CD4-positive, alpha-beta T cell treated with Interleukin-10 for 1 hour (primary cell): ENCODE measurements around the gene TCOF1.
A peak's percentile ranks its signal among the peaks of the same experiment; 100 is the strongest.

ENCODE experiments used
- DNase-seq: peaks from one replicate; pipeline ENCODE4 v3.0.0-alpha.2; 2020

TCOF1 gene

GRCh38 chr5:150393096-150393645 lies 35.7 kb downstream of the TCOF1 start:
- no peak for DNase-seq

DNA sequence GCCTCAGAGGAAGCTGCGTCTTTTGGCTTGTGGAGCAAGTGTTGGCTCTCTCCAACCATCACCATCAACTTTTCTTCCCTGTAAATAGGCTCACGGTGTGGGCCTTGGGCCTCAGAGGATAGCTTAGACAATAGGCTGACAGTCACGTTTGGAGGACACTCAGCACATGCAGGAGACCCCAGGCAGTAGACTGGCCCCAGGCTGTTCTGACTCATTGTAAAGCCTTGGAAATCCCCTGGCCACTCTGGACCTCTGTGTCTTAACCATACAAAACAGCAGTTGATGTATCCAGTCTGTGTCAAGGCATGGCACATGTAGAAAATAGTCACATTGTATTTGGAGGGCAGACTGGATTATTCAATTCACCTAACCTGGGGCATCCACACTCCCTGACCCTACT lies 36.6 kb downstream of the TCOF1 start:
- DNase-seq = no peak

DNA sequence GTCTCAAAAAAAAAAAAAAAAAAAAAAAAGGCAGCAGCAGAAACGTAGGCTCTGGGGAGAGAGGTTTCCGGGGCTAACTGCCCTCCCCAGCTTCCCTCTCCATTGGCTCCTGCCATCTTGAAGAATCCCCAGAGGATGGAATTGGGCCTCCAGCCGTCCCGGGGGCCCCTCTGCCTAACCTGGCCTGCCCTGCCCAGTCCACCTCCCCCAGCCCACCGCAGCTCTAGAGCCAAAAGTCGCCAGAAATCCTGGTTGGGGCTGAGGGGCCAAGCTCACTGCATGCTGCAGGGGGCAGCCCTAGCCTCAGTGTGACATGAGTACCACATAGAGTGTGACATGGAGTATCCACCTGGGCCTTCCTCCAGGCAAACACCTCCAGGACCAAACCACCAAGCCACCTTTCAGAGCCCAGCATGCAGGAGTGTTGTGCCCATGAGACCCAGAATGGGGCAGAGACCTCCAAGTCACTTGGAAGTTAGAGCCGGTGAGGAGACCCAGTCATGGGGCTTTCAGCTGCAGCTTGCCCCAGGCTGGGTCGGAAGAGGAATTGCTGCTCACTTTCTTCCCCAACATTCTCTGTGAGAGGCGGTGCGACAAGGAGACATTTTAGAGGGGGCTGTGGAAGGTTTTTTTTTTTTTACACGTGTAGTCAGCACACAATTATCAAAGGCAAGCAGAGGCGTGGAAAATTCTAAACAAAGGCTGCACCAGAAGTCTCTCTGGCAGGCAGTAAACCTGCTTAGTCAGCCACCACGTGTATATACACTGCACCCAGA lies 37.6 kb downstream of the TCOF1 start:
- DNase-seq = no peak

DNA sequence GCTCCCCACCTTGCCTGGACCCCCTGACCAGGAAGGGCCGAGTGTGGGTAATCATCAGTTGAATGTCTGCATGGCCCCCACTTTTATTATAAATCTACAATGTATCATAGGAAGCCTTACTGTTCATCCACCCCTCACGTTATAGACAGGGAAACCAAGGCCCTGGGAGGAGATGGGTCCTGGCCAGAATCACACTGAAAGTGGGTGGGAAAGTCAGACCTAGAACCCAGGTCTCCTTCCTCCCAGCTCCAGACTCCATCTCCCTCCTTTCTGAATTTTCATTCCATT lies 38.1 kb downstream of the TCOF1 start:
- no peak for DNase-seq

DNA sequence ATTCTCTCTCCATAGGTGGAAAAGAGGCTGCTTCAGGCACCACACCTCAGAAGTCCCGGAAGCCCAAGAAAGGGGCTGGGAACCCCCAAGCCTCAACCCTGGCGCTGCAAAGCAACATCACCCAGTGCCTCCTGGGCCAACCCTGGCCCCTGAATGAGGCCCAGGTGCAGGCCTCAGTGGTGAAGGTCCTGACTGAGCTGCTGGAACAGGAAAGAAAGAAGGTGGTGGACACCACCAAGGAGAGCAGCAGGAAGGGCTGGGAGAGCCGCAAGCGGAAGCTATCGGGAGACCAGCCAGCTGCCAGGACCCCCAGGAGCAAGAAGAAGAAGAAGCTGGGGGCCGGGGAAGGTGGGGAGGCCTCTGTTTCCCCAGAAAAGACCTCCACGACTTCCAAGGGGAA lies 38.8 kb downstream of the TCOF1 start:
- no peak for DNase-seq

DNA sequence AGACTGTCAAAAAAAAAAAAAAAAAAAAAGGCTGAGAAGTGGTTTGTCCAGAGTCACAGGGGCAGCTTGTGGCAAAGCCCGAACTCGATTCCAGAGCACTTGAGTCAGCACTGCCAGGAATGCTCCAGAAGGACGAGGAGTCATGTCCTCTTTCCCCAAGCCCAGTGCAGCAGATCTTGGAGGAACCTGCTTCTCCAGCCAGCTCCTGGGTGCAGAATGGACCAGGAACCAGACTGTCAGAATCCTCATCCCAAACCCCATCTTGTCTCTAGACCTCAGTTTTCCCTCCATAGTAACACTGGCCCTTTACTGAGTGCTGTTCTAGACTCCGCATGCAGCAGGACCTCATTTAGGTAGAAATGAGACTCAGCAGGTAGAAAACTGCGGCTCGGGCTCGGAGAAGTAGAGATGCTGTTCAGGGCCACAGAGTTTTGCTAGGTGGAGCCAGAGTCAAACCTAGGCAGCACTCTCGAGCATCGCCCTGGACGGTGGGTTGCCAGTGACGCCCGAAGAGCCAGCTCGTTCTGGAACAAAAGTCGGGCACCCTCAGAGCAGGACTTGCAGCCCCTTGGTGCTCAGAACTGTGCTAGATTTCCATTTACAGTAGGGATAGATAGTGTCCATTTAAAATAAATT lies 39.8 kb downstream of the TCOF1 start:
- DNase-seq = no peak

GRCh38 chr5:150397782-150398721 lies 40.6 kb downstream of the TCOF1 start:
- no peak for DNase-seq

DNA sequence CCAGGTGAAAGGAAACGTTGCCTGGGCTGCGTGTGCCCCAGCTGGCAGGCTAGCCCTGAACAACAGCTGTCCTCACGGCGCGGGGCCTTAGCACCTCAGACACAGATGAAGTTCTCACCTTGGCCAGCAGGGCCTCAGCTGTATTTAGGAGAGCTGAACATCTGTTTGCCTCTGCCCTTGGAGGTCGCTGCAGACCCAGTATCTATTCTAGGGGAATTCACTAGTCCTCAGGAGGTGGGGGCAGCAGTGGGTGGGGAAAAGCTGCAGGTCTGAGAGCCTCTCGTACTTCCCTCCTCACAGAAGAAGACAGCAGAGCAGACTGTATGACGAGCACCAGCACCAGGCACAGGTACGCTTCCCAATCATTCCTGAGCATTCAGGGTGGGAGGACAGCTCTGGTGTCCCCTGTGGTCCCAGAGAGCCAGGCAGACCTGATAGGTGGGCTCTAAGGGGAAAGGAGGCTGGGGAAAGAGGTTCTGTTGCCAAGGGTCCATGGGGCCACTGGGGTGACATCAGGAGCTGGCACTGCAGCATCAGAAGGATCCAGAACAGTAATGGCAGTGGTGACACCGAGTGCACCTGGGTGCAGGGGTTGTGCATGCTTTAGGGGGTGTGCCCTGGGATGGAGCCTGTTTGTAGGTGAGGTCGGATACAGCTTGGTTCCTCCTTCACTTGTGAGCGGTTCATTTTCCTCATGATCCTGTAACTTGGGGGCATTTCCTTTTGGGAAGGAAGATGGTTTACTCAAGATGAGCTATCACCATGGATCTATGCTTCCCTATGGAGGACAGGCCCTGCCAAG lies 41.4 kb downstream of the TCOF1 start:
- peak; percentile 62 for DNase-seq

- DNase-seq = peak; percentile 50
Measured at GRCh38 chr5:150399524-150400211, 42.2 kb downstream of the TCOF1 start.

DNA sequence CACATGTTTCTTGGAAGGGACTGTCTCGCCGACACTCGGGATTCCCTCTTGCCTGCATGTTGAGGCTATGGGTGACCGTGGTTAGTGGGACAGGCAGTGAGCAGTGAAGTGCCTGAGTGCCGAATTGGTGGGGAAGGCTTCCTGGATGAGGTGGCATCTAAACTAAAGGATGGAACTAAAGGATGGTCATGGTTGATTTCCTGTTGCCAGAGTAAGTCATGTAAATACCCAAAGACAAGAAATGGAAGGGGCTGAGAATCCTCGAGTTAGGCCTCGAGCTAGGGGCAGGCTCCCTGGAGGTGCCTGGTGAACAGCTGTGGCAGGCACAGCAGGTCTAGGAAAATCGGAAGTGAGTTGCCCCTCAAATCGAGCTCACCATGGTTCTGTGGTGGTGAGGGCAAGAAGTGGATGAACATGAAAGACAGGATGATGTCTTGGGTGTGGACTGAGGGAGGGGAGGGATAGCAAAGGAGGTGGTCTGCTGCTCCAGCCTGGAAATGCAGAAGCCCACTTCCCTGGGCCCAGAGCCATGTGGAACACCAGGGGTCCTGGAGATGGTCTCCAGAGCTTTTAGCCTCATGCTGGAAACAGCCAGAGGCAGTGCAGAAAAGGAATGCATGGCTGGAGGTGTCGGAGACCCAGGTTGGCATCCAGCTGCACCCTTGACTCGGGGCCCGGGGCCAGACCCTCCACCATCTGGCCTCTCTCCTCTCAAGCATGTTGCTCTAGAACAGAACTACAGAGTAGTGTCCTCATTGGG lies 43.0 kb downstream of the TCOF1 start:
- no peak for DNase-seq

- no peak for DNase-seq
Measured at GRCh38 chr5:150401076-150401375, 43.5 kb downstream of the TCOF1 start.

DNA sequence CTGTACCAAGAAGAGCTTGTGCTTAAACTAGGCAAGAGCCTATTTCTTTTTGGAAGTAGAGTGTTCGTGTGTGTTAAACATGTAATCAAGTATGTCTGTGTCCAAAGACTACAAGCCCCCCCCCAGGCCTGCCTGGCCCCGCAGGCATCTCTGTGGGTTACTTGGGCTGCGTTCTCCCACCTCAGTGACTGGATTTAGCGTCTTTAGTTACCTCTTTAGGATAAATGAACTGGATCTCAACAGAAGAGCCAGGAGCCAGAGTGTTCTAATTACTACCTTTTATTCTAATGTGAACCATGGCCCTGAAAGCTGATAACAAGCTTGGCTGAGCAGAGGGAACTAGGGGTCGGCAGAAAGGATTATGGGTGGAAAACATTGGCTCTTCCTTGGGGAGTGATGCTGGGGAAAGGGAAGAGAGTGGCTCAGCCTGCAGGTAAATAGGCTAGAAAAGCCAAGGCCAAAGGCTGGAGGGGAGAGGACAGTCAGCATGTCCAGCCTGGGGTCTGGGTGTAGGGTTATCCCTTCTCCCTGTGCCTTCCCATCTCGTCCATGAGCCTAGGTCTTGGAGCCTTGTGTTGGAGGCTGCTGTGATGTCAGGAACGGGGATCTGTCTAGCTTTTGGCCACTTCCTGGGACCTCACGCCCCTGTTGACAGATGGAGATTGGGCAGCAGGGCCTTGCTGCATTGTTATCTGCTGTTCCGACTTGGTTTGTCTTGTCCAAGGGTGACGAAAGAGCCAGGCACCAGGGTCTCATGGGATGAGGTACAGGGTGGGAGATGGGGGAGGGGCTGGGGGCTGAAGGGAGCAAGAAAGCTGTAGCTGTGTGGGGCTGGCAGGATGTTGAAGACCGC lies 44.1 kb downstream of the TCOF1 start:
- peak; percentile 15 for DNase-seq

DNA sequence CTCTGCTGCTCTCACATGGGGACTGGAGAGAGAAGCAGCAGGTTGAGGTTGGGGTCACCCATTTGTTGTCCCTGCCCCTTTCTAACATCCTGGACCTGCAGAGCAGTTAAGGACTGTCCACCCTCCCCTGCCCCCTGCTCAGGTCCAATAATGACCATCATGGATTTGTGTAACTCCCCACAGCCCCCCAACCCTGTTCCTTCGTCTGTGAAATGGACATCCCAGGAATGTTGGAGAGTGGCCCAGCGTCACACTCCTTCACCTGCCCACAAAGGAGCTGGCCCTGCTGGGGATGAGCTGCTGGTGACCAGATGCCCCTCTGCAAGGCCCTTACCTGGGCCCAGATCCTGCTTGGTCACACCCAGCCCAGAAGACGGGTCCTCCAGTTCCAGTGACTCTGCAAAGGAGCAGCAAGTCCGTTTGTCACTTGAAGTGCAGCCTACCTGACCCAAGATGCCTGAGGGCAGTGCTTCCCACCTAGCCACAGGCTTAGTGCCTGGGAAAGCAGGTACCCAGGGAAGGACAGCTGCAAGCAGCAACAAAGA lies 44.8 kb downstream of the TCOF1 start:
- no peak for DNase-seq

- no peak for DNase-seq
Measured at GRCh38 chr5:150402901-150403342, 45.4 kb downstream of the TCOF1 start.

- DNase-seq = no peak
Measured at GRCh38 chr5:150404121-150404520, 46.6 kb downstream of the TCOF1 start.

DNA sequence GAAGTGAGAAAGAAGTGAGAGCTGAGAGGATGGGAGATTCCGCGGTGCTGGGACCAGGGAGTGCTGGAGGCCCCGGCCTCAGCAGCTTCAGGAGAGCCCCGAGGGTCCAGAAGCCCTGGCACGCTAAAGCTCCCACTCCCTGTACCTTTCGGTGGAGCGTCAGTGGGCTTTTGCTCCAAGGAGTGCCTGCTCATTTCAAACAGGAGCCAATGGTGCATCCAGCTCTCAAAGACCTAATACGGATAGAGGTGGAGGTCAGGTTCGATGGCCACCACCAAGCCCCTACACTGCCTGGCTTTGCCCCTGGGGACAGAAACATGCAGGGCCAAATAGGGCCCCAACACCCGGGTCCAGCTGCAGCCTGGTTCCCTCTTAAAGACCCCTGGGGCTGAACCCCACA lies 47.0 kb downstream of the TCOF1 start:
- no peak for DNase-seq

GRCh38 chr5:150404941-150405816 lies 47.7 kb downstream of the TCOF1 start:
- no peak for DNase-seq

DNA sequence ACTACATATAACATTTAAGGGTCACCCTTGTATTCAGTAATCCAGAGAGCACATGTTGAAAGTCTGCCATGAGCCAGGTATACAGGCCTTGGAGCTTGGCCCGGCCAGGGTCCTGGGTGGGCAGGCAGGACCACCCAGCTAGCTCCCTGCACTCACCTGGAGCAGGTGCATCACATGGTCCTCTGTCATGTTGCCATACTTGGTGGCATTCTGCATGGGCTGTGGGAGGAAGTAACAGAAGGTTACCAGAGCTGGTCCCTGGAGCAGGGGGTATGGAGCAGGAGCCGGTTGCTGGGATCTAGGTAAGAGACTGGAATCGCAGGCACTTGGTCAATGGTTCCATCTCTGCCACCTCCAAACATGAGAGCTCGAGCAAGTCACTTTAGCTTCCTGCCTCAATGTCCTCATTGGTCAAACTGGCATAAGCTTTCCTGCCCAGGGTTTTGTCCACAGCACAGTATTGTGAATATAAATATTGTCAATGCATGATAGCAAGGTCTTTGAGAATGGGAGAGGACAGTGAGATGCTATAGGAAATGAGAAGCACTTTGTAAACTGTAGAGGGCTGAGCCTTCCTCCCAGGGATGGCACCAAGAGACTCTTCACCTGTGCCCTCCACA lies 48.7 kb downstream of the TCOF1 start:
- DNase-seq = no peak

DNA sequence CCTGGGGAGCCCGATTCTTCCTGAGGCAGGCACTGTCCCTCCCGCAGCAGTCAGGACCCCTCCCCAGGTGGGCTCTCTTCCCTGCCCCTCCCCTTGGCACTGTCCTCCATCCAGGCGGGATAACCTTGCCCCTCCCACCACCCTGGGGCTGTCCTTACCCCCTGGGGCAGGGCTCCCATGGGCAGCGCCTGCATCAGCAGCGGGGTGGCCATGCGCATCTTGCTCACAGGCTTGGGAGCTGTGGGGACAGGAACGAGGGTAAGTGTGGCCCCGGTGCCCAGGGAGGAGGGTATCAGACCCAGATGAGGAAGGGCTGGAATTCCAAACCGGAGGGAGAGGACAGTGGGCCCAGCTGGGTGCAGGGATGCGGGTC lies 49.2 kb downstream of the TCOF1 start:
- no peak for DNase-seq
